SK-N-SH treated with all-trans-retinoic acid at 6 μM for 48 hours (cell line): ENCODE measurements around the gene MFNG.

Experiments
- ATAC-seq: fragments of 200-7000 bp; cut with Tn5 transposase; 3 replicates; pipeline ENCODE4 v1.9.1; 2020; ENCODE audit warnings: mild to moderate bottlenecking, moderate library complexity
- ARNTL ChIP-seq: fragments of 450-650 bp; formaldehyde crosslinking; IDR thresholded peaks from 2 replicates; pipeline ENCODE4 v1.5.0; 2020; ENCODE audit warnings: low read depth, mild to moderate bottlenecking, moderate library complexity, borderline replicate concordance
- BACH2 ChIP-seq: fragments of 250-450 bp; sonication (Bioruptor Pico); IDR thresholded peaks from 2 replicates; pipeline ENCODE4 v1.9.0; 2021; ENCODE audit warnings: mild to moderate bottlenecking, borderline replicate concordance
- GLIS3 ChIP-seq: fragments of 250-450 bp; sonication (Bioruptor Pico); IDR thresholded peaks from 2 replicates; pipeline ENCODE4 v1.5.0; 2020; ENCODE audit warnings: mild to moderate bottlenecking, moderate library complexity
- ISL1 ChIP-seq: fragments of 250-450 bp; sonication (Bioruptor Pico); IDR thresholded peaks from 2 replicates; pipeline ENCODE4 v2.1.2; 2022; ENCODE audit warnings: mild to moderate bottlenecking, moderate library complexity
- OSR1 ChIP-seq: fragments of 250-450 bp; sonication (Bioruptor Pico); IDR thresholded peaks from 2 replicates; pipeline ENCODE4 v1.8.0; 2022; ENCODE audit warnings: moderate library complexity, mild to moderate bottlenecking, inconsistent platforms
- PPARA ChIP-seq: fragments of 250-450 bp; sonication (Bioruptor Pico); IDR thresholded peaks from 2 replicates; pipeline ENCODE4 v1.5.0; 2020; ENCODE audit warnings: mild to moderate bottlenecking, borderline replicate concordance
- RARB ChIP-seq: fragments of 250-450 bp; sonication (Bioruptor Pico); IDR thresholded peaks from 2 replicates; pipeline ENCODE4 v1.8.0; 2021; ENCODE audit warnings: mild to moderate bottlenecking, moderate library complexity
- TCF4 ChIP-seq: fragments of 250-450 bp; sonication (Bioruptor Pico); IDR thresholded peaks from 2 replicates; pipeline ENCODE4 v1.8.0; 2021; ENCODE audit warnings: mild to moderate bottlenecking, moderate library complexity, borderline replicate concordance
- ZC3H10 ChIP-seq: fragments of 250-450 bp; sonication (Bioruptor Pico); IDR thresholded peaks from 2 replicates; pipeline ENCODE4 v1.5.1; 2021; ENCODE audit warnings: mild to moderate bottlenecking, moderate library complexity
- ZFP3 ChIP-seq: fragments of 250-450 bp; sonication (Bioruptor Pico); IDR thresholded peaks from 2 replicates; pipeline ENCODE4 v1.5.0; 2020; ENCODE audit warnings: mild to moderate bottlenecking, moderate library complexity
- ZNF565 ChIP-seq: fragments of 450-650 bp; formaldehyde crosslinking; conservative IDR thresholded peaks from 2 replicates; pipeline ENCODE4 v1.5.0; 2020; ENCODE audit warnings: low read depth, mild to moderate bottlenecking, moderate library complexity
- ZNF8 ChIP-seq: fragments of 450-650 bp; formaldehyde crosslinking; IDR thresholded peaks from 2 replicates; pipeline ENCODE4 v1.5.0; 2020; ENCODE audit warnings: mild to moderate bottlenecking, moderate library complexity
- TF ChIP-seq, protein P1 (sequence below): fragments of 250-450 bp; sonication (Bioruptor Pico); IDR thresholded peaks from 2 replicates; pipeline ENCODE4 v1.5.1; 2021; ENCODE audit warnings: mild to moderate bottlenecking, moderate library complexity
- TF ChIP-seq, protein P2 (sequence below): fragments of 250-450 bp; sonication (Bioruptor Pico); IDR thresholded peaks from 2 replicates; pipeline ENCODE4 v1.8.0; 2021; ENCODE audit warnings: low read depth, mild to moderate bottlenecking, moderate library complexity, borderline replicate concordance
- TF ChIP-seq, protein P3 (sequence below): fragments of 250-450 bp; sonication (Bioruptor Pico); IDR thresholded peaks from 2 replicates; pipeline ENCODE4 v1.5.0; 2020; ENCODE audit warnings: mild to moderate bottlenecking, moderate library complexity
- TF ChIP-seq, protein P4 (sequence below): fragments of 250-450 bp; sonication (Bioruptor Pico); IDR thresholded peaks from 2 replicates; pipeline ENCODE4 v1.5.1; 2020; ENCODE audit warnings: low read depth, mild to moderate bottlenecking, moderate library complexity
- TF ChIP-seq, protein P5 (sequence below): fragments of 250-450 bp; sonication (Bioruptor Pico); IDR thresholded peaks from 2 replicates; pipeline ENCODE4 v1.8.0; 2020; ENCODE audit warnings: mild to moderate bottlenecking, moderate library complexity, borderline replicate concordance

Gene MFNG

DNA sequence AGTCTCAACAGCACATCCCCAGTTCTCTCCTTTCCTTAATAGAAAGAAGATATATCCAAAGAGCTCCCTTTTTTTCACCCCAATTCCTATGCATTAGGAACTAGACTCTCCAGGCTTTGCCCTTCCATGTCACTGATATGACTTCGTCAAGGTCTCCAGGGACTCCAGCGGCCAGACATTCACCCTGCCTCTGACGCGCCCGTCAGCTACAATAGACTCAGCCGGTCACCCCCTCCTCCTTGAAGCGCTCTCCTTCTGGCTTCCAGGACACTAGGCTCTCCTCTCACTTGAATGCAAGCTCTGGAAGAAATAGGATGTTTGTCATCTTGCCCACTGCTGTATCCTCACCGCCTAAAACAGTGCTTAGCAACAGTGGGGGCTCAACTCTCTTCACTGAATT lies 44.0 kb downstream of the MFNG start (continued):
- no peak for TF ChIP-seq ZNF8 (CRISPR knock-in tag)
- TF ChIP-seq, protein P1, sequence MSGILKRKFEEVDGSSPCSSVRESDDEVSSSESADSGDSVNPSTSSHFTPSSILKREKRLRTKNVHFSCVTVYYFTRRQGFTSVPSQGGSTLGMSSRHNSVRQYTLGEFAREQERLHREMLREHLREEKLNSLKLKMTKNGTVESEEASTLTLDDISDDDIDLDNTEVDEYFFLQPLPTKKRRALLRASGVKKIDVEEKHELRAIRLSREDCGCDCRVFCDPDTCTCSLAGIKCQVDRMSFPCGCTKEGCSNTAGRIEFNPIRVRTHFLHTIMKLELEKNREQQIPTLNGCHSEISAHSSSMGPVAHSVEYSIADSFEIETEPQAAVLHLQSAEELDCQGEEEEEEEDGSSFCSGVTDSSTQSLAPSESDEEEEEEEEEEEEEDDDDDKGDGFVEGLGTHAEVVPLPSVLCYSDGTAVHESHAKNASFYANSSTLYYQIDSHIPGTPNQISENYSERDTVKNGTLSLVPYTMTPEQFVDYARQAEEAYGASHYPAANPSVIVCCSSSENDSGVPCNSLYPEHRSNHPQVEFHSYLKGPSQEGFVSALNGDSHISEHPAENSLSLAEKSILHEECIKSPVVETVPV (CRISPR knock-in tag) = no peak
- no peak for TF ChIP-seq ZC3H10 (CRISPR knock-in tag)
- TF ChIP-seq, protein P2, sequence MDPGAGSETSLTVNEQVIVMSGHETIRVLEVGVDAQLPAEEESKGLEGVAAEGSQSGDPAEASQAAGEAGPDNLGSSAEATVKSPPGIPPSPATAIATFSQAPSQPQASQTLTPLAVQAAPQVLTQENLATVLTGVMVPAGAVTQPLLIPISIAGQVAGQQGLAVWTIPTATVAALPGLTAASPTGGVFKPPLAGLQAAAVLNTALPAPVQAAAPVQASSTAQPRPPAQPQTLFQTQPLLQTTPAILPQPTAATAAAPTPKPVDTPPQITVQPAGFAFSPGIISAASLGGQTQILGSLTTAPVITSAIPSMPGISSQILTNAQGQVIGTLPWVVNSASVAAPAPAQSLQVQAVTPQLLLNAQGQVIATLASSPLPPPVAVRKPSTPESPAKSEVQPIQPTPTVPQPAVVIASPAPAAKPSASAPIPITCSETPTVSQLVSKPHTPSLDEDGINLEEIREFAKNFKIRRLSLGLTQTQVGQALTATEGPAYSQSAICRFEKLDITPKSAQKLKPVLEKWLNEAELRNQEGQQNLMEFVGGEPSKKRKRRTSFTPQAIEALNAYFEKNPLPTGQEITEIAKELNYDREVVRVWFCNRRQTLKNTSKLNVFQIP (CRISPR knock-in tag) = no peak

DNA sequence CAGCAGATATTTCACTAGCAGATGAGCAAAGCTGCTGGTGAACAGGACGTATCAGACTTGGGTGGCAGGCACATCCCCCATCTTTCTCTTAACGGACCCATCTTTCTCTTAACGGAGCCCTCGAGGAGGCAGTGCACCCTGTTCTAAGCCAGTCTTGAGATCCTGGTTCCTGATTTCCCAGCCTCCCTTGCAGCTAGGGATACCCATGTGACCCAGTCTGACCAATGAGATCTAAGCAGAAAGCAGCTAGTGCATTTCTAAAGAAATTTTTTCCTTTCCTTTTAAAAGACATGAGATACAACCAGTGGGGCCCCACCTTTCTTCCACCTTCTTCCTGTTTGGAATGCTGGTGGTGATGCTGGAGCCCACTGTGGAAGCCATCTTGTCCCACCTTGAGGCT lies 45.3 kb downstream of the MFNG start:
- no peak for ATAC-seq

DNA sequence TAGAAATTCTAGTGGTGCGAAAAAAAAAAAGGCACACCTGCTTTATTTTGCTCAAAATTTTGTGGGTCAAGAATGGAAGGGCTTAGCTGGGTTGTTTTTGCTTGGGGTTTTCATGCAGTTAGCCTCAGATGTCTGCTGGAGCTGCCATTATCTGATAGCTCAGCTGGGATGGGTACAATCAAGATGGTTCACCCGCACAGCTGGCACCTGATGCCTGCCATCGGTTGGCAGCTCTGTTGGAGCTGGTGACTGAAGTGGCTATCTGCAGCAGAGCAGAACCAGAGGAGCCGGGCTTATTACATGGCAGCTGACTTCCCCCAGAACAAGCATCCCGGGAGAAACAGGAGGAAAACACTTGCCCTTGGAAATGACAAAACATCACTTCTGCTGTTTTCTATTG lies 46.8 kb downstream of the MFNG start:
- no peak for ATAC-seq
- TF ChIP-seq TCF4 (CRISPR knock-in tag) = no peak
- TF ChIP-seq ZFP3 (CRISPR knock-in tag) = no peak
- TF ChIP-seq GLIS3 = no peak
- no peak for TF ChIP-seq OSR1 (CRISPR knock-in tag)
- TF ChIP-seq, protein P2 (CRISPR knock-in tag) = no peak
- TF ChIP-seq, protein P3, sequence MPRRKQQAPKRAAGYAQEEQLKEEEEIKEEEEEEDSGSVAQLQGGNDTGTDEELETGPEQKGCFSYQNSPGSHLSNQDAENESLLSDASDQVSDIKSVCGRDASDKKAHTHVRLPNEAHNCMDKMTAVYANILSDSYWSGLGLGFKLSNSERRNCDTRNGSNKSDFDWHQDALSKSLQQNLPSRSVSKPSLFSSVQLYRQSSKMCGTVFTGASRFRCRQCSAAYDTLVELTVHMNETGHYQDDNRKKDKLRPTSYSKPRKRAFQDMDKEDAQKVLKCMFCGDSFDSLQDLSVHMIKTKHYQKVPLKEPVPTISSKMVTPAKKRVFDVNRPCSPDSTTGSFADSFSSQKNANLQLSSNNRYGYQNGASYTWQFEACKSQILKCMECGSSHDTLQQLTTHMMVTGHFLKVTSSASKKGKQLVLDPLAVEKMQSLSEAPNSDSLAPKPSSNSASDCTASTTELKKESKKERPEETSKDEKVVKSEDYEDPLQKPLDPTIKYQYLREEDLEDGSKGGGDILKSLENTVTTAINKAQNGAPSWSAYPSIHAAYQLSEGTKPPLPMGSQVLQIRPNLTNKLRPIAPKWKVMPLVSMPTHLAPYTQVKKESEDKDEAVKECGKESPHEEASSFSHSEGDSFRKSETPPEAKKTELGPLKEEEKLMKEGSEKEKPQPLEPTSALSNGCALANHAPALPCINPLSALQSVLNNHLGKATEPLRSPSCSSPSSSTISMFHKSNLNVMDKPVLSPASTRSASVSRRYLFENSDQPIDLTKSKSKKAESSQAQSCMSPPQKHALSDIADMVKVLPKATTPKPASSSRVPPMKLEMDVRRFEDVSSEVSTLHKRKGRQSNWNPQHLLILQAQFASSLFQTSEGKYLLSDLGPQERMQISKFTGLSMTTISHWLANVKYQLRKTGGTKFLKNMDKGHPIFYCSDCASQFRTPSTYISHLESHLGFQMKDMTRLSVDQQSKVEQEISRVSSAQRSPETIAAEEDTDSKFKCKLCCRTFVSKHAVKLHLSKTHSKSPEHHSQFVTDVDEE (CRISPR knock-in tag) = no peak
- TF ChIP-seq BACH2 (CRISPR knock-in tag) = no peak
- no peak for TF ChIP-seq RARB (CRISPR knock-in tag)
- no peak for TF ChIP-seq PPARA (CRISPR knock-in tag)
- no peak for TF ChIP-seq ARNTL (CRISPR knock-in tag)
- TF ChIP-seq ZNF565 = no peak
- no peak for TF ChIP-seq ZC3H10 (CRISPR knock-in tag)
- TF ChIP-seq, protein P4, sequence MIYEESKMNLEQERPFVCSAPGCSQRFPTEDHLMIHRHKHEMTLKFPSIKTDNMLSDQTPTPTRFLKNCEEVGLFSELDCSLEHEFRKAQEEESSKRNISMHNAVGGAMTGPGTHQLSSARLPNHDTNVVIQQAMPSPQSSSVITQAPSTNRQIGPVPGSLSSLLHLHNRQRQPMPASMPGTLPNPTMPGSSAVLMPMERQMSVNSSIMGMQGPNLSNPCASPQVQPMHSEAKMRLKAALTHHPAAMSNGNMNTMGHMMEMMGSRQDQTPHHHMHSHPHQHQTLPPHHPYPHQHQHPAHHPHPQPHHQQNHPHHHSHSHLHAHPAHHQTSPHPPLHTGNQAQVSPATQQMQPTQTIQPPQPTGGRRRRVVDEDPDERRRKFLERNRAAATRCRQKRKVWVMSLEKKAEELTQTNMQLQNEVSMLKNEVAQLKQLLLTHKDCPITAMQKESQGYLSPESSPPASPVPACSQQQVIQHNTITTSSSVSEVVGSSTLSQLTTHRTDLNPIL = no peak

More for the DNA sequence above, 45.3 kb downstream of the MFNG start:
- TF ChIP-seq, protein P3 (CRISPR knock-in tag) = no peak
- TF ChIP-seq, protein P2 (CRISPR knock-in tag) = no peak
- TF ChIP-seq ZC3H10 (CRISPR knock-in tag) (no peak), OSR1 (CRISPR knock-in tag) (no peak), BACH2 (CRISPR knock-in tag) (no peak), ISL1 (CRISPR knock-in tag) (no peak), ZNF565 (no peak)
- TF ChIP-seq, protein P5, sequence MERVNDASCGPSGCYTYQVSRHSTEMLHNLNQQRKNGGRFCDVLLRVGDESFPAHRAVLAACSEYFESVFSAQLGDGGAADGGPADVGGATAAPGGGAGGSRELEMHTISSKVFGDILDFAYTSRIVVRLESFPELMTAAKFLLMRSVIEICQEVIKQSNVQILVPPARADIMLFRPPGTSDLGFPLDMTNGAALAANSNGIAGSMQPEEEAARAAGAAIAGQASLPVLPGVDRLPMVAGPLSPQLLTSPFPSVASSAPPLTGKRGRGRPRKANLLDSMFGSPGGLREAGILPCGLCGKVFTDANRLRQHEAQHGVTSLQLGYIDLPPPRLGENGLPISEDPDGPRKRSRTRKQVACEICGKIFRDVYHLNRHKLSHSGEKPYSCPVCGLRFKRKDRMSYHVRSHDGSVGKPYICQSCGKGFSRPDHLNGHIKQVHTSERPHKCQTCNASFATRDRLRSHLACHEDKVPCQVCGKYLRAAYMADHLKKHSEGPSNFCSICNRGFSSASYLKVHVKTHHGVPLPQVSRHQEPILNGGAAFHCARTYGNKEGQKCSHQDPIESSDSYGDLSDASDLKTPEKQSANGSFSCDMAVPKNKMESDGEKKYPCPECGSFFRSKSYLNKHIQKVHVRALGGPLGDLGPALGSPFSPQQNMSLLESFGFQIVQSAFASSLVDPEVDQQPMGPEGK = no peak
